ENCODE measurements around the gene ATG10.
"Not testable (repeated sequence)": the region's sequence is repeated elsewhere in the genome, so short reads cannot be mapped to it uniquely, and the experiment has no call there.

ATG10 gene

GRCh38 chr5:81982172-81982685 is 10.4 kb downstream of the ATG10 start:
- DNase-seq (ENCODE audit: low read depth): not testable (repeated sequence)

DNA sequence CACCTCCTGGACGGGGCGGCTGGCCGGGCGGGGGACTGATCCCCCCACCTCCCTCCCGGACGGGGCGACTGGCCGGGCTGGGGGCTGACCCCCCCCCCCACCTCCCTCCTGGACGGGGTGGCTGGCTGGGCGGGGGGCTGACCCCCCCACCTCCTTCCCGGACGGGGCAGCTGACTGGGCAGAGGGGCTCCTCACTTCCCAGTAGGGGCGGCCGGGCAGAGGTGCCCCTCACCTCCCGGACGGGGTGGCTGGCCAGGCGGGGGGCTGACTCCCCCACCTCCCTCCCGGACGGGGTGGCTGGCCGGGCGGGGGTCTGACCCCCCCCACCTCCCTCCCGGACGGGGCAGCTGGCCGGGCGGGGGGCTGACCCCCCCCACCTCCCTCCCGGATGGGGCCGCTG is 11.3 kb downstream of the ATG10 start:
- DNase-seq (ENCODE audit: low read depth): not testable (repeated sequence)

GRCh38 chr5:81983563-81983962 is 11.7 kb downstream of the ATG10 start:
- DNase-seq (ENCODE audit: low read depth): not testable (repeated sequence)

DNA sequence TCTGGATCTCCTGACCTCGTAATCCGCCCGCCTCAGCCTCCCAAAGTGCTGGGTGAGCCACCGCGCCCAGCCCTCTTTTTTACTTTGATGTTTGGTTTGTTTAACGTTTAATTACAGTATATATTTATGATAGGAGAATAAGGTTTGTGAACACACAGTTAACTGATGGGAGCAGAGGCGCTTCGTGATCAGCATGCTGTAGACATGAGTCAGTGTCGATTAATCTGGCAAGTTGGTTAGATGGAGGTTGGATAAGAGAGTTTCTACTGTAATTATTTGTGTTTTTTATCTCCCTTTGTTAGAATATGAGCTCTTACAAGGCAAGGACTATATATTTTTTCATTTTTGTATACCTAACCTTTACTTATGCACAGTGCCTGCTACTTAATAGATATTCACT is 14.3 kb downstream of the ATG10 start:
- no peak for DNase-seq (ENCODE audit: low read depth)

DNA sequence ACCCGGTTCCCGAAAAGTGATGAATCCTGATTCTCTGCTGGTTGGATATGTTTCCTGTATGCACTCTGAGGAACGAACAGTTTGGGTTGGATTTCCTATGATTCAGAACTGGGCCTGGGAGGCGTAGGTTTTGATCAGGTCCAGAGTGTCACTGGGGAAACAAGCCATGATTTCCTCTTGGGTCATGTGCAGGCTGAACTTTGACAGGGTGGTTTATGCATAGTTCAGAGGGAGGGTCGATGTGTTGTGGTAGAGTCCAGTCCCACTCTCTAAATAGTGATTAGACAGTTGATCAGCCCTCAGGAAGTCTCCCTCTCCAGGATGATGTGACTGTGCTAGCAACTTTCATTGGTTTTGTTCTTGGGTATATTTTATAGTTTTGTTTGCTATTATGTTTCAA is 17.4 kb downstream of the ATG10 start:
- DNase-seq (ENCODE audit: low read depth): no peak

DNA sequence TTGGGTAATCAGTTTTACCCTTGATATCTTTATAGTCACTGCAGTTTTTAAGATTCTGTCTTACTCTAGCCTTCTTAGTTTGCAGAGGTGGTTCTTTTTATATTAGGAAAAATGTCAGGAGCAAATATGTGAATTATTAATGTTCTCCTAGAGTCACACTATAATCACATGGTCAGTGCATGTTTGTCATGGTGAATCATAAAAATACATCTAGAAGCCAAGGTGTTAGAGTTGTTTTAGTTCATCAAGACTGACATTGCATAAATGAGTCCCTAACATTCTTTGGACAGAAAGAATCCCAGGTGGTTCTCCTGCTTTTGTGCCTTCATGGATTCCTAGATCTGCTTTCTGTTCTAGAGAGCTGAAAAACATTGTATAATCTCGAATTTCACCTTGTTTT is 22.9 kb downstream of the ATG10 start:
- DNase-seq (ENCODE audit: low read depth): no peak

DNA sequence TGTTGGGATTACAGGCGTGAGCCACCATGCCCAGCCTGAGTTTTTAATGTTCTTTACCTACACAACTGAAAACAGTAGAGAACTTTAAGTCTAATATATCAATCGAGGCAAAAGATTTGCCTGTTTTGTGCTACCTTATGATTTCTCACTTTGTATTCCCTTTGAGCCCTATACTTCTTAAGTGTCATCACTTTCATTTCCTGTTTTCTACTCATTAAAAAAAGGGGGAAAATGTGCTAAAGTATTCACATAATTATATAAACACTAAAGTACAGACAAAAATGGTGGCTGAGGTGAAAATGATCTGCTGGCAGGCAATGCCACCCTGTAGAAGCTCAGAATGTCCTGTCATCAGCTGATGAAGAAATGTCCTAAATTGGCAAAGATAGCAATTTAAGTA is 23.6 kb downstream of the ATG10 start:
- no peak for DNase-seq (ENCODE audit: low read depth)

DNA sequence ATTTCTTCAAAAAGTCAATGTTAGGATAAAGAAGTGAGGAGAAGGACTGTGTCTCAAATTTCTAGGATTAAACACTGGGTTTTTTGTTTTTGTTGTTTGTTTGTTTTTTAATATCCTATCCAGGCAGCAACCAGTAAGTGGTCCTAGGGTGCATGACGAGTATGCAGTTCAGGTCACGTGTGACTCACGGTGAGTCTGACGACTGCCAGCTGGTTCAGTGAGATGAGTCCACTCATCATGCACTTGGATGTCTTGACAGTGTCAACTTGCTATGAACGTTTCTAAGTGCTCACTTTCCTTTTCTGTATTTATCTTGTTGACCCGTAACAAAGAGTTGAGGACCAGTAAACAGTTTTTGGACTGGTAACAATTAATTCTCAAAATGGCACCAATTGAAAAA is 32.7 kb downstream of the ATG10 start:
- no peak for DNase-seq (ENCODE audit: low read depth)

GRCh38 chr5:82009869-82010268 is 38.0 kb downstream of the ATG10 start:
- DNase-seq (ENCODE audit: low read depth): not testable (repeated sequence)

DNA sequence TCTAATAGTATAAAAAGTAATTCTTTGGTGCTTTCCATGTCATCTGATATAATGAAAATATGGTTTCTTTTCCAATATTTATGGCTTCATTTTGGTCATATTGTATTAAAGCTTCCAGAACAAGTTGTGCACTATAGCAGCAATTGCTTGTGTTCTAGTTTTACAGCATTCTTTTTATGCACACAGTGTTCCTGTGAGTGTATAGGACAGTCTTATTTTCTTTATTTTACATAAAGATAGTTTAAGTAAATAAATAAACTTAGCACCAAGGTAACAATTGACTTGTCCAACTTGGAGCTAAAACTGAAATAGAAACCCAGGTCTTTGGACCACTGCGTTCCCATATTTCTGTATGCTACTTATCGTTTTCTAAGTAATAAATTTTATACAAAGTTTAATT is 38.9 kb downstream of the ATG10 start:
- no peak for DNase-seq (ENCODE audit: low read depth)

GRCh38 chr5:82011761-82012160 is 39.9 kb downstream of the ATG10 start:
- DNase-seq (ENCODE audit: low read depth): no peak

GRCh38 chr5:82014644-82015043 is 42.8 kb downstream of the ATG10 start:
- DNase-seq (ENCODE audit: low read depth): not testable (repeated sequence)

DNA sequence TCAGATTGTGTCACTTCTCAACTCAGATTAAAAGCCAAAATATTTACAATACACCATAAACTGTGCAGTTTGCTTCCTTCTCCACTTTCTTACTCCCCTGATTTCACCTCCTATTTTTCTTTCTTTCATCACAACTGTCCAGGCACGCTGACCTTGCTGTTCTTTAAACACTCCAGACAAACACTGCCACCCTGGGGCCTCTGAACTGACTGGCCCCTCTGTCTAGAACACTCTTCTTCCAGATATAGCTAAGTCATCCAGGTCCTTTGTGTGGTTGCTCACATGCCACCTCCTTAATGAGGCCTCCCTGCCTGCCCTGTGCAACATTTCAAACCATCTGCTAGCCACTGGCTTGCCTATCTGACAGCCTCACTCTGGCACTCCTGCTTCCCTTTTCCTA is 46.6 kb downstream of the ATG10 start:
- no peak for DNase-seq (ENCODE audit: low read depth)

GRCh38 chr5:82019342-82020138 is 47.7 kb downstream of the ATG10 start:
- no peak for DNase-seq (ENCODE audit: low read depth)

- DNase-seq (ENCODE audit: low read depth): no peak
Measured at GRCh38 chr5:82022499-82022898, 50.7 kb downstream of the ATG10 start.

GRCh38 chr5:82023644-82024043 is 51.8 kb downstream of the ATG10 start:
- no peak for DNase-seq (ENCODE audit: low read depth)

- DNase-seq (ENCODE audit: low read depth): no peak
Measured at GRCh38 chr5:82031220-82032119, 59.6 kb downstream of the ATG10 start.

GRCh38 chr5:82042894-82043293 is 71.1 kb downstream of the ATG10 start:
- DNase-seq (ENCODE audit: low read depth): not testable (repeated sequence)

DNA sequence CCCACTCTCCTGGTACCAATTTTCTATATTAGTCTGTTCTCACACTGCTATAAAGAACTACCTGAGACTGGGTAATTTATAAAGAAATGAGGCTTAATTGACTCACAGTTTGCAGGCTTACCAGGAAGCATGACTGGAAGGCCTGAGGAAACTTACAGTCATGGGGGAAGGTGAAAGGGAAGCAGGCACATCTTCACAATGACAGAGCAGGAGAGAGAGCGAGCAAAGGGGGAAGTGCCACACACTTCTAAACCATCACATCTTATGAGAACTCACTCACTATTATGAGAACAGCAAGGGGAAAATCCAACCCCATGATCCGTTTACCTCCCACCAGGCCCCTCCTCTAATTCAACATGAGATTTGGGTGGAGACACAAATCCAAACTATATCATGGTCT is 72.2 kb downstream of the ATG10 start:
- no peak for DNase-seq (ENCODE audit: low read depth)

DNA sequence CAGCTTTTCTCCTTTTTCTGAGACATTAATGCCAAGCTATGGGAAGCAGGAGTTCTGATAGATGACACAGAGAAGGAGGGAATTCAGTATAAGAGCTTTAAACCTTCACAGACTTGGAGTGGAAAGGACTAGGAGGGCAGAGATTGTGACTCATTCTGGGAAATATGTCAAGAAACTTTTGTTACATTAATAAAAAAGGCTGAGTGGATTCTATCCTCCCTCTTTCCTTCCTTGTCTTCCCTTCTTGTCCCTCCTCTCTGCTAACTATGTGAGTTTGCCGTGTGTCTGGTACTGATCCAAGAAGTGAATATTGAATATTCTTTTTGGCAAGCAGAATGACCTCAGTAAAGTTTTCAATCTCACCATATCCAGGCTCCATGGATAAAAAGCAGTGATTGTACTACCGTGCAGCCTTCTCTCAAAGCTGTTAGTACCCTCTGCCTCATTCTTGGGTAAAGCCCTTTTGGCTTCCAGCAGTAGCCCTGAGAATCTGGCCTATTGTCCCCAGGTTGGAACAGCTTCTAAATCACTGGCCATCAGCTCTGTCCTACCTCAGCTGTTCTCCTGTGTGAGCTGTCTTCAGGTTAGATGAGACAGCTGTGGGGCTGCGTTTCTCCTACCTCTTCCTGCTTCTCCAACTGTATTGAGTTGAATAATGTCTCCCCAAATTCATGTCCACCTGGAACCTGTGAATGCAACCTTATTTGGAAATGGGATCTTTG is 73.9 kb downstream of the ATG10 start:
- no peak for DNase-seq (ENCODE audit: low read depth)

DNA sequence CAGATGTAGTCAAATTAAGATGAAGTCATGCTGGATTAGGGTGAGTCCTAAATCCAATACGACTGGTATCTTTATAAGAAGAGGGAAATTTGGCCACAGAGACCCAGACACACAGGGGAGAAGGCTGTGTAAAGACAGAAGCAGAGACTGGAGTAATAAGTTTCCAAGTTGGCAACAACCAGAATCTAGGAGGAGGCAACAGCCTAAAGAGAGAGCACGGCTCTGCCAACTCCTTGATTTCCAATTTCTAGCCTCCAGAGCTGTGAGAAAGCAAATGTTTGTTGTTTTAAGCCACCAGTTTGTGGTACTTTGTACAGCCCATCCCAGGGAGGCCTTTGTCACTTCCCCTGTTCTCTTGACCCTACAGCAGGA is 74.4 kb downstream of the ATG10 start:
- DNase-seq (ENCODE audit: low read depth): no peak

DNA sequence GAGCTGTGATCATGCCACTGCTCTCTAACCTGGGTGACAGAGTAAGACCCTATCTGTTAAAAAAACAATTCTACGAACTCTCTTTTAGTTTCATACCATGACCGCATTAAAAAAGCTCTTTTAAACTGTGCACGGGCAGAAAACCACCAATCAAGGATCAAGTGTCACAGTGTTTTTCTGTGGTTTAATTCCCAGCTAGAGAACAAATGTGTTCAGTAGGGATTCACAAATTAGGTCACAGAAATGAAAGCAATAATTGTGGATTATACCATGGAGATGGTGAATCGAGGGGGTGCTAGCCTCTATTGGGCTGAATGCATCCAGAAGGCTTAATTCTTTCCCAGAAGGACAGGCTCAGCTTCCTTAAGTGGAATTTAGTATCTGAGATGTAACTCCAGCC is 79.1 kb downstream of the ATG10 start:
- no peak for DNase-seq (ENCODE audit: low read depth)

Measured in T follicular helper cell (primary cell).